HG03139 (cell line): ENCODE data around the gene PRXL2A.
"Not testable (repeated sequence)": the region's sequence is repeated elsewhere in the genome, so short reads cannot be mapped to it uniquely, and the experiment has no call there.

Experiments
- ATAC-seq: cut with Tn5 transposase; IDR thresholded peaks from one replicate; pipeline ENCODE4 v1.9.1; 2021; ENCODE audit not compliant: unreplicated experiment

PRXL2A gene

GRCh38 chr10:80411267-80411668 is 2.9 kb downstream of the PRXL2A start:
- ATAC-seq = no peak

GRCh38 chr10:80411681-80412220 is 3.4 kb downstream of the PRXL2A start:
- ATAC-seq = no peak

GRCh38 chr10:80412486-80412885 is 4.1 kb downstream of the PRXL2A start:
- ATAC-seq = no peak

GRCh38 chr10:80413271-80413996 is 5.1 kb downstream of the PRXL2A start:
- ATAC-seq = no peak

- no peak for ATAC-seq
Observed at GRCh38 chr10:80414142-80414895, 6.0 kb downstream of the PRXL2A start.

GRCh38 chr10:80415734-80416478 is 7.6 kb downstream of the PRXL2A start:
- no peak for ATAC-seq

GRCh38 chr10:80416479-80417098 is 8.2 kb downstream of the PRXL2A start:
- no peak for ATAC-seq

GRCh38 chr10:80417256-80417655 is 8.9 kb downstream of the PRXL2A start:
- not testable (repeated sequence) for ATAC-seq

GRCh38 chr10:80421050-80421706 is 12.8 kb downstream of the PRXL2A start:
- ATAC-seq = peak; percentile 9

GRCh38 chr10:80421707-80422536 is 13.6 kb downstream of the PRXL2A start:
- peak; percentile 91 for ATAC-seq

- ATAC-seq = no peak
Observed at GRCh38 chr10:80425901-80426300, 17.6 kb downstream of the PRXL2A start.

GRCh38 chr10:80427541-80427940 is 19.2 kb downstream of the PRXL2A start:
- no peak for ATAC-seq

GRCh38 chr10:80429521-80429973 is 21.2 kb downstream of the PRXL2A start:
- no peak for ATAC-seq

GRCh38 chr10:80433134-80433533 is 24.8 kb downstream of the PRXL2A start:
- ATAC-seq = no peak

- no peak for ATAC-seq
Observed at GRCh38 chr10:80436446-80437098, 28.2 kb downstream of the PRXL2A start.

GRCh38 chr10:80437227-80437626 is 28.9 kb downstream of the PRXL2A start:
- ATAC-seq = no peak

- ATAC-seq = no peak
Observed at GRCh38 chr10:80441831-80442230, 33.5 kb downstream of the PRXL2A start.

- no peak for ATAC-seq
Observed at GRCh38 chr10:80442879-80443278, 34.5 kb downstream of the PRXL2A start.

GRCh38 chr10:80443531-80443974 is 35.2 kb downstream of the PRXL2A start:
- peak; percentile 60 for ATAC-seq
